Left ventricle myocardium inferior (tissue), 1 donor: ENCODE measurements around the gene KCNG4. TPM values are rescaled to one million over a fixed set of nuclear protein-coding genes. Genes with fewer than 3 reads are reported as not detected.

ENCODE experiments used
- DNase-seq: peaks from one replicate; pipeline ENCODE4 v3.0.0-alpha.2; 2020
- H3K27ac ChIP-seq: fragments of 200-600 bp; replicated peaks from 2 replicates; pipeline ENCODE4 v1.8.0; 2021
- H3K27me3 ChIP-seq: fragments of 200-600 bp; 2 replicates; pipeline ENCODE4 v1.8.0; 2021; ENCODE audit warnings: low read depth
- H3K36me3 ChIP-seq: fragments of 200-600 bp; 2 replicates; pipeline ENCODE4 v1.8.0; 2021
- H3K4me1 ChIP-seq: fragments of 200-600 bp; 2 replicates; pipeline ENCODE4 v1.8.0; 2021
- H3K4me3 ChIP-seq: fragments of 200-600 bp; 2 replicates; pipeline ENCODE4 v1.8.0; 2021; ENCODE audit warnings: mild to moderate bottlenecking, moderate library complexity
- H3K9me3 ChIP-seq: fragments of 200-600 bp; replicated peaks from 2 replicates; pipeline ENCODE4 v1.8.0; 2021
- intact Hi-C: fragments of 100-400 bp; cut with micrococcal nuclease; formaldehyde crosslinking; loops from one replicate; pipeline ENCODE4 v1.11.0; 2022
- total RNA-seq: library from RNA; stranded (reverse); fragmentation: NEBNext Ultra II Directional; extraction: Animal tissue kit (Norgen Biotek cat#: 25700); gene quantifications from one replicate; pipeline ENCODE4 v1.2.1, GENCODE V29; 2021
- TF ChIP-seq, protein P1 (sequence below): fragments of 200-600 bp; IDR thresholded peaks from 2 replicates; pipeline ENCODE4 v1.8.0; 2021; ENCODE audit warnings: antibody characterized with exemption, mild to moderate bottlenecking, borderline replicate concordance
- donor health status: DM: no; HTN: yes; CAD: no; lungs with severe emphysema.

The KCNG4 gene
- total RNA-seq, 1 donor from 2014 or later, result not detected

DNA sequence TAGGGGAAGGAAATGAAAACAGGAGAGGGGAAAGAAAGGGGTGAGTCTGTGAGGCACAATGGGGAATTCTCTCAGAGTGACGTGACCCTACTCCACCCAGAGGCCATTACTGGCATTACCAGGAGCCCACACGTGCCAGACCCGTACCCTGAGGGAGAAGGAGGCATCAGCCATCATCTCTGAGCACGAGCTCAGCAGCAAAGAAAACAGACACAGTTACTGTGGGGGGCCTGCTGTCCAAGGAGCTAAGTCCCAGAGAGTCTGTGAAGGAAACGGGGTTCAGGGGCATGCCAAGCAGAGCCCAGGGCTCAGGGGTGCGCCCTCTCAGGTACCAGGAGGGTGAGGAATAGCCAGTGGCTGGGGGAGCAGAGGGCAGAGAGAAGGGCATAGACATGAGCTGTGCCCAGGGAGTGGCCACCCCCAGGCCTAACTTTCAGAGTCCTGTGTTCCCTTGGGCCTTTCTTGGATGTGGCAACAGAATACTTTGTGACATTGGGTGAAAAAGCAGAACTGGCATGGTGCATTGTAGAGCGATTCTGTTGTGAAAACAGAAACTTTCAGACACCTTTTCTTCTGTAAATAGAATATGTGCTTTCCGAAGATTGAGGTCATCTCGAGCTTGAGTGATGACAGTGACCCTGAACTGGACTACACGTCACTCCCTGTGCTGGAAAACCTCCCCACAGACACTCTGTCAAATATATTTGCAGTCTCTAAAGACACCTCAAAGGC is 64.3 kb downstream of the KCNG4 start:
- no peak overlapping the region for H3K4me3 ChIP-seq
- intact Hi-C loops, result no loop called here
- H3K4me1 ChIP-seq, result peaks cover 59% of the 10 kb centered on the region
- H3K36me3 ChIP-seq, result peaks cover 28% of the 10 kb centered on the region
- H3K9me3 ChIP-seq, result no peaks in the 10 kb centered on the region
- peak overlapping the region; percentile 92 for H3K27ac ChIP-seq
- TF ChIP-seq, protein P1, sequence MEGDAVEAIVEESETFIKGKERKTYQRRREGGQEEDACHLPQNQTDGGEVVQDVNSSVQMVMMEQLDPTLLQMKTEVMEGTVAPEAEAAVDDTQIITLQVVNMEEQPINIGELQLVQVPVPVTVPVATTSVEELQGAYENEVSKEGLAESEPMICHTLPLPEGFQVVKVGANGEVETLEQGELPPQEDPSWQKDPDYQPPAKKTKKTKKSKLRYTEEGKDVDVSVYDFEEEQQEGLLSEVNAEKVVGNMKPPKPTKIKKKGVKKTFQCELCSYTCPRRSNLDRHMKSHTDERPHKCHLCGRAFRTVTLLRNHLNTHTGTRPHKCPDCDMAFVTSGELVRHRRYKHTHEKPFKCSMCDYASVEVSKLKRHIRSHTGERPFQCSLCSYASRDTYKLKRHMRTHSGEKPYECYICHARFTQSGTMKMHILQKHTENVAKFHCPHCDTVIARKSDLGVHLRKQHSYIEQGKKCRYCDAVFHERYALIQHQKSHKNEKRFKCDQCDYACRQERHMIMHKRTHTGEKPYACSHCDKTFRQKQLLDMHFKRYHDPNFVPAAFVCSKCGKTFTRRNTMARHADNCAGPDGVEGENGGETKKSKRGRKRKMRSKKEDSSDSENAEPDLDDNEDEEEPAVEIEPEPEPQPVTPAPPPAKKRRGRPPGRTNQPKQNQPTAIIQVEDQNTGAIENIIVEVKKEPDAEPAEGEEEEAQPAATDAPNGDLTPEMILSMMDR, result peak; percentile 72
- DNase-seq, result no peak
- no peaks in the 10 kb centered on the region for H3K27me3 ChIP-seq

DNA sequence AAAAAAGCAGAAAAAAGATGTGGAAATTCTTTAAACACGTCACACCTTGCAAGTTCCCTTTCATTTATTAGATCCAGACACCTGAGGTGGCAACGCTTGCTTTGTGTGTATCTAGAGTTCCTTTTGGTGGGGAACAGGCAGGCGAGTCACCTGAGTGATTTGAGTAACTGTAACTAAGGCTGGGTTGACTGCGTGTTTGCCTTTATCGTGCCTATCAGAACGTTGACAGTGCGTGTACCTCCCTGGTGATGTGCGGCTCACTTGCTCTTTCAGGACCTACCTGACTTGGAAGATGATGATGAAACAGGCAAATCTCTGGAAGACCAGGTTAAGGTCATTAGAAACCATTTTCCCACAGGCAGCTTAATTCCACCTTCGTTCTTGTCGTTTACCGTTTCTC is 65.4 kb downstream of the KCNG4 start:
- H3K27ac ChIP-seq, result no peak overlapping the region
- DNase-seq, result no peak
- peaks cover 17% of the 10 kb centered on the region for H3K36me3 ChIP-seq
- peaks cover 47% of the 10 kb centered on the region for H3K4me1 ChIP-seq
- H3K27me3 ChIP-seq, result no peaks in the 10 kb centered on the region
- no peaks in the 10 kb centered on the region for H3K9me3 ChIP-seq
- H3K4me3 ChIP-seq, result no peak overlapping the region
- TF ChIP-seq, protein P1, result no peak
- intact Hi-C loops, result no loop called here

DNA sequence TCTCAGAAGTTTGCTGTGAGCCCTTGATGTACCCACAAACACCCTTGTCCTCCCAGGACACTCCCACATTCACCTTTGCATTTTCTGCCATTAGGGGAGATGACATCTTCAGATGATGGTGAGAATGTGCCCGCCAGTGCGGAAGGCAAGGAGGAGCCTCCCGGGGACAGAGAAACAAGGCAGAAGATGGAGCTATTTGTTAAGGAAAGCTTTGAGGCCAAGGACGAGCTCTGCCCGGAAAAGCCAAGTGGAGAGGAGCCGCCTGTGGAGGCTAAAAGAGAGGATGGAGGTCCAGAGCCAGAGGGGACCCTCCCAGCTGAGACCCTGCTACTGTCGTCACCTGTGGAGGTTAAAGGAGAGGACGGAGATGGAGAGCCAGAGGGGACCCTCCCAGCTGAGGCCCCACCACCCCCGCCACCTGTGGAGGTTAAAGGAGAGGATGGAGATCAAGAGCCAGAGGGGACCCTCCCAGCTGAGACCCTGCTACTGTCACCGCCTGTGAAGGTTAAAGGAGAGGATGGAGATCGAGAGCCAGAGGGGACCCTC is 70.0 kb downstream of the KCNG4 start:
- intact Hi-C loops, result no loop called here
- Histone ChIP-seq H3K4me3 (no peak overlapping the region), H3K9me3 (no peaks in the 10 kb centered on the region), H3K27ac (no peak overlapping the region), H3K36me3 (no peaks in the 10 kb centered on the region), H3K4me1 (peaks cover 2% of the 10 kb centered on the region), H3K27me3 (peaks cover 19% of the 10 kb centered on the region)
- TF ChIP-seq, protein P1, result no peak
- DNase-seq, result no peak

Other genes starting within 250 kb of the KCNG4 start
- gene SLC38A8, start 197.2 kb downstream of the KCNG4 start, total RNA-seq, result not detected
- gene MBTPS1, start 123.1 kb downstream of the KCNG4 start, total RNA-seq, result 72.5 TPM
- gene HSDL1, start 94.8 kb downstream of the KCNG4 start, total RNA-seq, result 23.8 TPM
- 0.14 TPM for gene DNAAF1, start 94.7 kb downstream of the KCNG4 start, total RNA-seq
- gene TAF1C, start 53.0 kb downstream of the KCNG4 start, total RNA-seq, result 29.0 TPM
- gene ADAD2, start 48.9 kb downstream of the KCNG4 start, total RNA-seq, result 0.52 TPM
- gene WFDC1, start 54.9 kb upstream of the KCNG4 start, total RNA-seq, result 1.3 TPM
- not detected for gene ATP2C2, start 128.5 kb upstream of the KCNG4 start, total RNA-seq